Activated naive CD4-positive, alpha-beta T cell treated with anti-CD3 and anti-CD28 coated beads for 36 hours (primary cell): ENCODE data around the gene ZMPSTE24. TPM values are rescaled to one million over a fixed set of nuclear protein-coding genes. Genes with fewer than 3 reads are reported as not detected.
A peak's percentile ranks its signal among the peaks of the same experiment; 100 is the strongest.

ENCODE experiments used
- CTCF ChIA-PET: fragments of 350-600 bp; sonication (Branson Sonifier 250); formaldehyde crosslinking; loops from one replicate; lab custom pipeline; 2021; ENCODE audit warnings: antibody characterized with exemption; lab: Charles Lee
- DNase-seq: peaks from one replicate; pipeline ENCODE4 v3.0.0-alpha.2; 2020
- H3K27ac Mint-ChIP-seq: one replicate; pipeline ENCODE4 v1.8.0; 2021; ENCODE audit warnings: mild to moderate bottlenecking, mixed read lengths
- H3K27me3 Mint-ChIP-seq: one replicate; pipeline ENCODE4 v1.8.0; 2021; ENCODE audit warnings: low read depth, mixed read lengths
- H3K36me3 Mint-ChIP-seq: one replicate; pipeline ENCODE4 v1.8.0; 2021; ENCODE audit warnings: low read depth, mixed read lengths
- H3K4me1 Mint-ChIP-seq: one replicate; pipeline ENCODE4 v1.8.0; 2021; ENCODE audit warnings: low read depth, mixed read lengths
- H3K4me3 Mint-ChIP-seq: one replicate; pipeline ENCODE4 v1.8.0; 2021; ENCODE audit warnings: mild to moderate bottlenecking, moderate library complexity, mixed read lengths
- H3K9me3 Mint-ChIP-seq: one replicate; pipeline ENCODE4 v1.8.0; 2021; ENCODE audit warnings: mixed read lengths
- intact Hi-C: fragments of 100-400 bp; cut with micrococcal nuclease; formaldehyde crosslinking; loops from one replicate; pipeline ENCODE4 v1.15.1; 2023
- total RNA-seq, 2 experiments: library from RNA; stranded (reverse); gene quantifications; one replicate each; pipeline ENCODE4 v1.2.3, GENCODE V29; 2021

The ZMPSTE24 gene
- total RNA-seq, 2 experiments from 2014 or later, result 13.2 to 14.7 TPM

DNA sequence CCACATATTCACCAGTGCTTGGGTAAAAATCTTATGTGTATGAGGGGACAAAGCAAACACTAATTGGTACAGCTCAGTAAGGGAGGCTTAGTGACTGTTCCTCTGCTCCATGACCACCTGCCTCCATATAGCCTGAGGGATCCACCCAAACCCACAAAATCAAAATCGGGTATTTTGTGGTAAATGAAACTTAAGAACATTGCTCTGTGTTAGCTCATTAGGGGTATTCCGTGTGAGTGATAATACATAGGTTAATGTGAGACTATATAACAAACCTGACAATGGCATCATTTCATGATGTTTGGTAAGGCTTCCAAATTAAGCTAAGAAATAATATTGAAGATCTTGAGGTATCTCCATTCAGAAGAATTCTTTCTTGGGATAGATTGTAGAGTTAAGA is 33.3 kb downstream of the ZMPSTE24 start:
- no peak overlapping the region for H3K27ac Mint-ChIP-seq
- H3K36me3 Mint-ChIP-seq, result peaks cover 14% of the 10 kb centered on the region
- H3K9me3 Mint-ChIP-seq, result no peaks in the 10 kb centered on the region
- H3K4me3 Mint-ChIP-seq, result no peak overlapping the region
- intact Hi-C loops, result no loop called here
- no peaks in the 10 kb centered on the region for H3K4me1 Mint-ChIP-seq
- H3K27me3 Mint-ChIP-seq, result no peaks in the 10 kb centered on the region
- no peak for DNase-seq
- CTCF ChIA-PET, result interaction anchor here (0.6 to 2.5 kb wide), 7 partner anchors 47 to 213 kb away, joined by 3 to 13 read pairs (median 6); no protein-coding TSS in a partner anchor

DNA sequence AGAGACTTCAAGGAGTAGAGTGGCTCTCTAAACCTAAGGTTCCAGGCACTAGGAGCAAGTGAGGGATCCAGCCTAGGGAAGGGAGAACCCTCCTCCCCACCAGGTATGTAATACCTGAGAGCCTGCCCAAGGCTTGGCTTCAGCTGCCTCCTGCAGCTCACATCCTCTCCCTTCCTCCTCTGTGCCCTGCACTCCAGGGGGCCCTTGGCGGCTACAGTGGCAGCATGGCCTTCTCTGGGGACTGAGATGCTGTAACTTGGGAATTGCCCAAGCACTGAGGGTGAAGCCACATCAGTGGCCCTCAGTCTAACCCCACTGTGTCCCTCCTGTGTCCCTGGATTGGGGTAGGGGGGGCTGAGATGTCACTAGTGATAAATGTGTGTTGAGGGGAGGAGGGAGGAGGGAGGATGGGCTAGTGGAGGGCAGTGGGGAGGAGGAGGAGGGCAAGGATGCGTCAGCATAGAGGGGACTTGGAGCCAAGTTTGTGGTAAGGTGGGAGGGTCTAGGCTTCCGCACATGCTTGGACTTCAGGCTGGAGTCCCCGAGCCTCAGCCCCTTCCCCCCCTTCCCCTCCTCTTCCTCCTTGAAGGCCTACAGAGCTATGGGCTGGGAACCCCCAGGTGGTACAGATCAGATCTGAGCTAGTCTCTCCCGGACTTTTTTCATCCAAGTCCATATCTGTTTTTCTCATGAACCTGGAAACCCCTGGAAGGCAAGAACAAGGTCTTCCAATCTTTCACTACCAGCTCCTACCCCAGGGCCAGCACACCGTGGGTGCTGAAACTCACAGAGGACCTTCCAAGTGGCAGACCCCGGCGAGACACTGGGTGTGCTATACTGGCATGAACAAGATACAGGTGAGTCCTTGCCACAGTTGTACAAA is 41.6 kb downstream of the ZMPSTE24 start:
- no peaks in the 10 kb centered on the region for H3K36me3 Mint-ChIP-seq
- no peak overlapping the region for H3K4me3 Mint-ChIP-seq
- no peaks in the 10 kb centered on the region for H3K27me3 Mint-ChIP-seq
- H3K27ac Mint-ChIP-seq, result no peak overlapping the region
- CTCF ChIA-PET, result interaction anchor here (1.4 kb wide), 1 partner anchor 147 kb away, joined by 3 read pairs; no protein-coding TSS in a partner anchor
- no peak for DNase-seq
- intact Hi-C loops, result no loop called here
- H3K4me1 Mint-ChIP-seq, result no peaks in the 10 kb centered on the region
- H3K9me3 Mint-ChIP-seq, result no peaks in the 10 kb centered on the region

DNA sequence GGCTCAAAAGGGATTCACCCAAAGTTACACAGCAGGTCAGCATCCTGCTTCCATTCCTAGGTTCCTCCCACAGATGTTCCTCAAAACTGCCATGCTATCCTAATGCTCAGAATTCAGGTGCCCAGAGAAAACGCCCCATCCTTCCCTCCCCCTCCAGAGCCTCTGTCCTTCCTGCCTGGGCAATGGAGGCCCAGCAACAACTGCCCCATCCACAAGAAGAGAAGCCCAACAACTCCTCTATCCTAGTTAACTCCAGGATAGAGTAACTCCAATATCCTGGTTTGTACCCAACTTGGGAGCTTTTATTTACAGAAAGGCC is 42.2 kb downstream of the ZMPSTE24 start:
- Mint-ChIP-seq H3K36me3 (no peaks in the 10 kb centered on the region), H3K4me3 (no peak overlapping the region), H3K9me3 (no peaks in the 10 kb centered on the region), H3K4me1 (no peaks in the 10 kb centered on the region), H3K27ac (no peak overlapping the region), H3K27me3 (no peaks in the 10 kb centered on the region)
- intact Hi-C loops, result no loop called here
- no peak for DNase-seq
- CTCF ChIA-PET, result interaction anchor here (1.3 to 1.4 kb wide), 2 partner anchors 148 to 156 kb away, joined by 3 read pairs; no protein-coding TSS in a partner anchor

DNA sequence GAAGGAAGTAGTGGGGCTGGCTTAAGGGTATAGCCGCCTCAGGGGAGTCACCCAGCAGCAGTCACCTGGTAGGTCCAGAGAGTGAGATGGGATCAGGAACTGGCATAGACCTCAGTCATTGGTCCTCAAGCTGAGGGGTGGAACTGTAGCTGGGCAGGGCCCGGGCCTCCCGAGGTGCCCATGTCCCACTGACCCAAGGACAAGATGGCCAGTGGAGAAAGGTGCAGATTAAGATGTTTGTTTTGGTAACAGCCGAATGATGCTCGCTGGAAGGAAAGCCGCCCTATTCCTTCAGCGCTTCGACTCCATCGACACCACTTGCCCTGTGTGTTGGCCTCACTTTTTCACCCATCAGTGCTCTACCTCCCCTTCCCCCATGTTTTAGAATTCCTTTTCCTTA is 42.6 kb downstream of the ZMPSTE24 start:
- H3K9me3 Mint-ChIP-seq, result no peaks in the 10 kb centered on the region
- no peak for DNase-seq
- no peaks in the 10 kb centered on the region for H3K27me3 Mint-ChIP-seq
- H3K36me3 Mint-ChIP-seq, result no peaks in the 10 kb centered on the region
- CTCF ChIA-PET, result interaction anchor here (1.0 to 1.4 kb wide), 3 partner anchors 147 to 156 kb away, joined by 3 to 4 read pairs (median 3); no protein-coding TSS in a partner anchor
- no peaks in the 10 kb centered on the region for H3K4me1 Mint-ChIP-seq
- intact Hi-C loops, result no loop called here
- no peak overlapping the region for H3K27ac Mint-ChIP-seq
- no peak overlapping the region for H3K4me3 Mint-ChIP-seq

DNA sequence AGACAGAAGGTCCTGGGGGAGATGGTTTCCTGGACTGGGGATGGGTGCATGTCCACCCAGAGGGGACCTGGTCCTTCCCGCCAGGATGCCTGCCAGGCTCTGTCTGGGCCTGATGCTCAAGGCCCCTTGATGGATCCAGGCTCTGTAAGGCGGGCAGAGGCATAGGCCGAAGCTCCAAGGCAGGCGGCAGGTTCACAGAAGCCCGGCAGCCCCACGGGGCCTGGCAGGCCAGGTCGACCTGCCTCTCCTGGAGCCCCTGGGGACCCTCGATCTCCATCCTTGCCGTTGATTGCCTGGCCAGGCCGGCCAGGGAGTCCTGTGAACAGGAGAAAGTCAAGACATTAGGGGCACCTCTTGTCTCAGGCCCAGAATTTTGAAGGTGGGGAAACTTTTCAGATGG is 43.0 kb downstream of the ZMPSTE24 start:
- no peaks in the 10 kb centered on the region for H3K9me3 Mint-ChIP-seq
- no peak for DNase-seq

DNA sequence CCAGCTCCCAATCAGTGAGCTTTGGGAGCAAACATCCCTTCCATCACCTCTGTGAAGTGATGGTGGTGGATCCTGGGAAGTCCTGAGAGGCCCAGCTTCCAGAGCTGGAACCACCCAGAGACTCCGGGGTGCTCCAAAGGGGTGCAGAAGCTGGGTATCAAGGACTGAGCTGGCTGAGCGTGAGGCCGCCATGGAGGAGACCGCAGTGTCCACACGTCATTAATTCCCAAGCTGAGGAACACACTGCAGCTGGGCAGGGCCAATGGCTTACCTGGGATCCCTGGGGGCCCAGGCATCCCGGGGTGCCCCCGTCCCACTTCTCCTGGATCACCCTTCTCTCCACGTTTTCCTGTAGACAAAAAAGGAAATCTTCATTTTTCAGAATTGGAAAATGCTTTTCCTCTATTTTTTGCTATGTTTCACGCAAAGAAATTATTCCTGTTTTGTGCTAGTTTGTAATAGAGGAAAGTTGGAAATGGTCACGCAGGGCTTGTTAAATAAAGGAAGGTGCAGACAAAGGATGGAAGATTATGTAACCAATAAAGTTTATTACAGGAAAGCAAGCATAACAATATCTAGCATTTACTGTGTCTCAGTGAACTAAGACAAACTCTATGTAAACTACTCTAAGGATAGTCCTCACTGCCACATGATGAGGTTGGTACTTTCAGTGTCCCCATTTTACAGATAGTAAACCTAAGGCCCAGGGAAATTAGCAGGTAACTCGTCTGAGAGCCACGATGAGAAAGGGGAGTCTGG is 43.7 kb downstream of the ZMPSTE24 start:
- H3K27ac Mint-ChIP-seq, result no peak overlapping the region
- DNase-seq, result no peak
- H3K36me3 Mint-ChIP-seq, result no peaks in the 10 kb centered on the region
- intact Hi-C loops, result no loop called here
- no peaks in the 10 kb centered on the region for H3K27me3 Mint-ChIP-seq
- no peaks in the 10 kb centered on the region for H3K4me1 Mint-ChIP-seq
- no peak overlapping the region for H3K4me3 Mint-ChIP-seq
- CTCF ChIA-PET, result interaction anchor here (0.6 to 1.3 kb wide), 3 partner anchors 149 to 385 kb away, joined by 3 to 4 read pairs (median 3); no protein-coding TSS in a partner anchor
- H3K9me3 Mint-ChIP-seq, result no peaks in the 10 kb centered on the region

More for the DNA sequence above, 43.0 kb downstream of the ZMPSTE24 start:
- Mint-ChIP-seq H3K27ac (no peak overlapping the region), H3K36me3 (no peaks in the 10 kb centered on the region), H3K4me3 (no peak overlapping the region), H3K4me1 (no peaks in the 10 kb centered on the region), H3K27me3 (no peaks in the 10 kb centered on the region)
- CTCF ChIA-PET, result interaction anchor here (0.6 to 1.3 kb wide), 3 partner anchors 148 to 386 kb away, joined by 3 to 4 read pairs (median 3); no protein-coding TSS in a partner anchor
- intact Hi-C loops, result no loop called here

DNA sequence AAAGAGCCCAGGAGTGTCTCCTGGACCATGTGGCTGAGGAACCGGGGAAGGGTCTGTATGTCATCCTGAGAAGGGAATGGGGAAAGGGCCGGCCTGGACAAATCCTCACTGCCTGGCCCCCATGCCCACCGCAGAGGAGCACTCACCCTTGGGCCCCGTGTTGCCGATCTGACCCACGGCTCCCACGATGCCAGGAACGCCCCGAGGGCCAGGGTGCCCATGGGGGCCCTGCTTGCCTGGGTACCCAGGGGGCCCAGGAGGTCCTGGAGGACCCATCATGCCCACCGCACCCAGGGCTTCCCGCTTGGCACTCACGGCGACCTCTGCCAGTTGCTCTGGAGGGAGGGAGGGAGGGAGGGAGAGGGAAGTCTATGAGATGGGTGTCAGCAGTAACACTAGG is 44.4 kb downstream of the ZMPSTE24 start:
- Mint-ChIP-seq H3K36me3 (no peaks in the 10 kb centered on the region), H3K4me3 (no peak overlapping the region), H3K4me1 (no peaks in the 10 kb centered on the region), H3K27ac (no peak overlapping the region), H3K27me3 (no peaks in the 10 kb centered on the region), H3K9me3 (no peaks in the 10 kb centered on the region)
- DNase-seq, result no peak
- CTCF ChIA-PET, result no interaction called here
- intact Hi-C loops, result no loop called here

DNA sequence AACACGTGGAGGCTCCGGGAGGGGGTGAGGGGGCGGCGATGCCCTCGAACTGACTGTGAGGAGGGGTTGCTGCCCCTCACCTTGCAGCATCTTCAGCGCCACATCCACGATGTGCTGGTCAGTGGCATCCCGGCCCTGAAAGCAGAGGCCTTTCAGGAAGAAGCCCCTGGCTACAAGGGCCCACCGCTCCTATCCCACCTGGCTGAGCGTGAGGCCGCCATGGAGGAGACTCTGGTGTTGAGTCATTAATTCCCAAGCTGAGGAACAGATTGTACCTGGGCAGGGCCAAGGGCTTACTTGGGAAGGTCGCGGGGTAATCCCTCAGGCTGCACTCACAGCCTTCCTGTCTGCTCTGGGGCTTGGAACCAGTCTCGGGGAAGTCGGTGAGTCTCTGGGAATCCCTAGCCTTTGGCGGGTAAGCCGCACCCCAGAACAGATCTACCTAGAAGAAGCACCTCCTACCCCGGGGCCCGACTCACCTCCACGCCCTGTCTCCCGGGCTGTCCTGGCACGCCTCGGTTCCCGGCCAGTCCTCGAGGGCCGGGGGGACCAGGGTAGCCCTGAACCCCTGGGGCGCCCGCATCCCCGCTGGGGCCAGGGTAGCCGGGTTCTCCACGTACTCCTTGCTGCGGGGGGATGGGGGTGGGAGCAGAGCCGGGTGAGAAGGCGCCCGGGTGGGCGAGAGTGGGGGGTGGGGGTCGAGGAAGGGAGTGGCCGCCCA is 45.2 kb downstream of the ZMPSTE24 start:
- H3K27me3 Mint-ChIP-seq, result no peaks in the 10 kb centered on the region
- intact Hi-C loops, result no loop called here
- H3K4me1 Mint-ChIP-seq, result no peaks in the 10 kb centered on the region
- H3K27ac Mint-ChIP-seq, result no peak overlapping the region
- no peak overlapping the region for H3K4me3 Mint-ChIP-seq
- H3K9me3 Mint-ChIP-seq, result no peaks in the 10 kb centered on the region
- CTCF ChIA-PET, result no interaction called here
- DNase-seq, result no peak
- no peaks in the 10 kb centered on the region for H3K36me3 Mint-ChIP-seq

DNA sequence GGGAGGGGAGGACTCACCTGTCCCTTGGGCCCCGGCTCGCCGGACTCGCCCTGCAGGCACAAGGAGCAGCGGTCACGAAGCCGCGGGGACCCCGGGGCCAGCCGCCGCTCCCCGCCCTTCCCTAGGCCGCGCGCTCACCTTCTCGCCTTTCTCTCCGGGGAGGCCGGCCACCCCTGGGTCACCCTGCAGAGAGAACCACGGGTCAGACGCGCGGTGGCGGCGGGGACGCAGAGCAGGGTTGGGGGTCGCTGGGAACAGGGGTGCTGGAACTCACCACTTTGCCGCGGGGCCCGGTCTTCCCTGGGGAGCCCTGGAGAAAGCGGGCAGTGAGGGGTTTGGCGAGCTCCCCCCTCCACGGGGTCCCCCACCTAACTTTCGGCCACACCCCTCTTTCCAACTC is 45.8 kb downstream of the ZMPSTE24 start:
- H3K4me3 Mint-ChIP-seq, result no peak overlapping the region
- no peaks in the 10 kb centered on the region for H3K36me3 Mint-ChIP-seq
- no peak overlapping the region for H3K27ac Mint-ChIP-seq
- H3K4me1 Mint-ChIP-seq, result no peaks in the 10 kb centered on the region
- CTCF ChIA-PET, result interaction anchor here (1.0 kb wide), 1 partner anchor 151 kb away, joined by 3 read pairs; no protein-coding TSS in a partner anchor
- no peak for DNase-seq
- no peaks in the 10 kb centered on the region for H3K9me3 Mint-ChIP-seq
- no peaks in the 10 kb centered on the region for H3K27me3 Mint-ChIP-seq
- intact Hi-C loops, result no loop called here

DNA sequence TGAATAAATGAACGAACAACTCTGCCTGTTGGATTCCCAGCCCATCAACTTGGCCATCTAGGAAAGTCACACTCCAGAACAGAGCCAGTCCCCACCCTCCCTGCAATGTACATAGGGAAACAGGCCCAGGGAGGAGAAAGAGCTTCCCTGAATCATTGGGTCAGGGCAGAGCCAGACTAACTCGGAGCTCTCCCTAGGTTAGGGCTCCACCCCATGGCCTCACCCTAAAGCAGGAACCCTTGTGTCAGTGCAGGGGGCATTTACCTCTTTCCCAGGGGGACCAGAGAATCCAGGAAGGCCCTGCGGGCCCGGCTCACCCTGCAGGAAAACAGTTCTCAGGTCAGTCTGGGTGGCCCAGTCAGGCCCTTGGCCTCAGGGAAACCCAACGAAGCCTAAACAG is 47.4 kb downstream of the ZMPSTE24 start:
- no peak overlapping the region for H3K27ac Mint-ChIP-seq
- H3K27me3 Mint-ChIP-seq, result no peaks in the 10 kb centered on the region
- CTCF ChIA-PET, result interaction anchor here (0.8 to 1.5 kb wide), 5 partner anchors 10 to 153 kb away, joined by 3 to 10 read pairs (median 4); no protein-coding TSS in a partner anchor
- H3K9me3 Mint-ChIP-seq, result no peaks in the 10 kb centered on the region
- H3K4me1 Mint-ChIP-seq, result no peaks in the 10 kb centered on the region
- no peaks in the 10 kb centered on the region for H3K36me3 Mint-ChIP-seq
- intact Hi-C loops, result loop anchor here (1.0 kb wide), 1 partner anchor 152 kb away; no protein-coding TSS in a partner anchor
- no peak overlapping the region for H3K4me3 Mint-ChIP-seq
- peak; percentile 50 for DNase-seq

DNA sequence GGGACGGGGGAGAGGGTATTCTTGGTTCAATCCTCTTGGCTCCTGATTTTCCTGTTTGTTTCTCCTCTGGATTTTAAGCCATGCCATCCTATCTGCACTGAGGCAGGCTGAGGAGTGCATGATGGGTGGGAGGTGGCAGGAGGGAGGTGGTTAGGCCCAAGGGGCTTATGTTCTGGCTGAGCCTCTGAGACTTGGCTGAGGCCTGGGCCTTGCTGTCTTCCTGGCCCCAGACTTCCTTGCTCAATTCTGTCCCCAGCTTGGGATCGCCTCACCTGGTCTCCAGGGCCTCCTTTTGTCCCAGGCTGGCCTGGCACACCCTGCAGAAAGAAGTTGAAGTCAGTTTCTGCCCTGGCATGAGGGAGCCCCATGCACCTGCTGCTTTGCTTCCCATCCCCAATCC is 47.8 kb downstream of the ZMPSTE24 start:
- intact Hi-C loops, result loop anchor here (1.0 kb wide), 1 partner anchor 153 kb away; no protein-coding TSS in a partner anchor
- no peak overlapping the region for H3K27ac Mint-ChIP-seq
- CTCF ChIA-PET, result interaction anchor here (0.8 to 1.5 kb wide), 4 partner anchors 9 to 153 kb away, joined by 3 to 10 read pairs (median 4); no protein-coding TSS in a partner anchor
- no peaks in the 10 kb centered on the region for H3K36me3 Mint-ChIP-seq
- no peak for DNase-seq
- H3K4me1 Mint-ChIP-seq, result no peaks in the 10 kb centered on the region
- H3K27me3 Mint-ChIP-seq, result no peaks in the 10 kb centered on the region
- H3K9me3 Mint-ChIP-seq, result no peaks in the 10 kb centered on the region
- no peak overlapping the region for H3K4me3 Mint-ChIP-seq
